PC-3 (cell line): Measurements from ENCODE around the gene DPH5. TPM values are rescaled to one million over a fixed set of nuclear protein-coding genes. Genes with fewer than 3 reads are reported as not detected.

Experiments
- ATAC-seq: fragments of 200-7000 bp; cut with Tn5 transposase; 2 replicates; pipeline ENCODE4 v1.9.1; 2020; ENCODE audit warnings: mild to moderate bottlenecking, moderate library complexity
- BruUV-seq: library from RNA; stranded (reverse); fragments of 400-500 nt; replicated peaks from 2 replicates; lab custom pipeline; 2021; lab: Mats Ljungman, UMichigan
- CTCF ChIA-PET: fragments of 300-600 bp; sonication (Branson Sonifier 250); formaldehyde crosslinking; loops from one replicate; lab custom pipeline; 2022; ENCODE audit warnings: antibody characterized with exemption; lab: Charles Lee
- POLR2A ChIA-PET: fragments of 300-600 bp; sonication (Branson Sonifier 250); formaldehyde crosslinking; loops from one replicate; lab custom pipeline; 2022; ENCODE audit warnings: antibody characterized with exemption; ENCODE audit not compliant: unreplicated experiment; lab: Charles Lee
- DNase-seq: peaks from one replicate; pipeline ENCODE4 v3.0.0-alpha.2; 2015
- H2AFZ ChIP-seq: fragments of 300-600 bp; sonication (generic); 2 replicates; pipeline ENCODE4 v1.6.0; 2016; ENCODE audit warnings: antibody characterized with exemption, low read length
- H3F3A ChIP-seq: fragments of 300-600 bp; sonication (generic); one replicate; pipeline ENCODE4 v1.6.0; 2017; ENCODE audit warnings: antibody characterized with exemption, low read length, control low read depth, mild to moderate bottlenecking; ENCODE audit not compliant: unreplicated experiment
- H3K27ac ChIP-seq: fragments of 300-600 bp; sonication (generic); 2 replicates; pipeline ENCODE4 v1.5.1; 2016; ENCODE audit warnings: mild to moderate bottlenecking, low read length
- H3K27me3 ChIP-seq: fragments of 300-600 bp; sonication (generic); 2 replicates; pipeline ENCODE4 v1.6.1; 2016; ENCODE audit warnings: low read length, mixed read lengths
- H3K36me3 ChIP-seq: fragments of 300-600 bp; sonication (generic); 2 replicates; pipeline ENCODE4 v1.6.1; 2016; ENCODE audit warnings: low read depth, mixed run types, low read length, mixed read lengths
- H3K4me1 ChIP-seq: fragments of 300-600 bp; sonication (generic); 2 replicates; pipeline ENCODE4 v1.5.1; 2016; ENCODE audit warnings: low read length; ENCODE audit not compliant: insufficient read depth
- H3K4me2 ChIP-seq: fragments of 300-600 bp; sonication (generic); 2 replicates; pipeline ENCODE4 v1.6.0; 2016; ENCODE audit warnings: low read length
- H3K4me3 ChIP-seq: fragments of 300-600 bp; sonication (generic); 2 replicates; pipeline ENCODE4 v1.5.1; 2016; ENCODE audit warnings: mild to moderate bottlenecking, low read length, mixed read lengths
- H3K79me2 ChIP-seq: fragments of 300-600 bp; sonication (generic); 2 replicates; pipeline ENCODE4 v1.6.1; 2017; ENCODE audit warnings: low read length, mixed read lengths
- H3K9ac ChIP-seq: fragments of 300-600 bp; sonication (generic); 2 replicates; pipeline ENCODE4 v1.6.0; 2016; ENCODE audit warnings: mild to moderate bottlenecking, low read length
- H3K9me2 ChIP-seq: fragments of 300-600 bp; sonication (generic); replicated peaks from 2 replicates; pipeline ENCODE4 v1.6.1; 2016; ENCODE audit warnings: mixed run types, low read length, mixed read lengths
- H3K9me3 ChIP-seq: fragments of 300-600 bp; sonication (generic); 2 replicates; pipeline ENCODE4 v1.6.1; 2016; ENCODE audit warnings: low read length, mixed read lengths
- H4K20me1 ChIP-seq: fragments of 300-600 bp; sonication (generic); 2 replicates; pipeline ENCODE4 v1.6.1; 2016; ENCODE audit warnings: low read length, mixed read lengths
- EZH2 ChIP-seq: fragments of 300-600 bp; sonication (generic); IDR thresholded peaks from one replicate; pipeline ENCODE4 v1.6.1; 2017; ENCODE audit warnings: antibody characterized with exemption, mild to moderate bottlenecking, low read length; ENCODE audit not compliant: unreplicated experiment
- EZH2phosphoT487 ChIP-seq: fragments of 300-600 bp; sonication (generic); IDR thresholded peaks from 2 replicates; pipeline ENCODE4 v1.6.1; 2018; ENCODE audit warnings: mild to moderate bottlenecking, antibody characterized with exemption, low read length, borderline replicate concordance
- intact Hi-C: fragments of 100-400 bp; cut with micrococcal nuclease; formaldehyde crosslinking; loops from 2 replicates; pipeline ENCODE4 v1.9.0; 2023
- total RNA-seq: library from RNA; depleted of rRNA; stranded (reverse); fragments of >200 nt; gene quantifications from 2 replicates; pipeline ENCODE4 v1.2.3, GENCODE V29; 2014
- TF ChIP-seq, protein P1 (sequence below): fragments of 300-600 bp; sonication (generic); conservative IDR thresholded peaks from 2 replicates; pipeline ENCODE4 v1.5.1; 2017; ENCODE audit warnings: antibody characterized with exemption, low read depth, mild to moderate bottlenecking, low read length

DPH5 gene
- total RNA-seq, 1 experiment from 2014 or later: 24.9 TPM

DNA sequence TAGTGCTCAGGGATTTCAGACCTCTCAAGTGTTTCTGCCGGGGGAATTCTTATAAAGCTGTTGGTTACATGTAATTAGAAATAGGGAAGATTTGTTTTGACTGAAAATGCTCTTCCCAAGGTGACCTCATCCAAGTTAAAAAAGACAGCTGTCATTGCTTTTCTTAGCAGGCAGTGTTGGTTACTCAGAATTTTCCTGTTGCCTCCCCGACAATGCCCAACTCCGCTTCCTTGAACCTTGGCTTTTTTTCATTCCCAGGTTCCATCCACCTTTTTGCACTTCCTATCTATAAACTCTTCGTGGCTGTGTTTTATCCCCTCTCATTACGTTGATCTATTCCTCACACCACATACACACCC is 825 bp upstream of the DPH5 start:
- no TSS peak for BruUV-seq
- TF ChIP-seq EZH2: no peak
- TF ChIP-seq, protein P1, sequence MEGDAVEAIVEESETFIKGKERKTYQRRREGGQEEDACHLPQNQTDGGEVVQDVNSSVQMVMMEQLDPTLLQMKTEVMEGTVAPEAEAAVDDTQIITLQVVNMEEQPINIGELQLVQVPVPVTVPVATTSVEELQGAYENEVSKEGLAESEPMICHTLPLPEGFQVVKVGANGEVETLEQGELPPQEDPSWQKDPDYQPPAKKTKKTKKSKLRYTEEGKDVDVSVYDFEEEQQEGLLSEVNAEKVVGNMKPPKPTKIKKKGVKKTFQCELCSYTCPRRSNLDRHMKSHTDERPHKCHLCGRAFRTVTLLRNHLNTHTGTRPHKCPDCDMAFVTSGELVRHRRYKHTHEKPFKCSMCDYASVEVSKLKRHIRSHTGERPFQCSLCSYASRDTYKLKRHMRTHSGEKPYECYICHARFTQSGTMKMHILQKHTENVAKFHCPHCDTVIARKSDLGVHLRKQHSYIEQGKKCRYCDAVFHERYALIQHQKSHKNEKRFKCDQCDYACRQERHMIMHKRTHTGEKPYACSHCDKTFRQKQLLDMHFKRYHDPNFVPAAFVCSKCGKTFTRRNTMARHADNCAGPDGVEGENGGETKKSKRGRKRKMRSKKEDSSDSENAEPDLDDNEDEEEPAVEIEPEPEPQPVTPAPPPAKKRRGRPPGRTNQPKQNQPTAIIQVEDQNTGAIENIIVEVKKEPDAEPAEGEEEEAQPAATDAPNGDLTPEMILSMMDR: no peak
- no peak for TF ChIP-seq EZH2phosphoT487
- H4K20me1 ChIP-seq: no peaks in the 10 kb centered on the region
- H3K9me2 ChIP-seq: no peaks in the 10 kb centered on the region
- ATAC-seq: no peak
- peaks cover 30% of the 10 kb centered on the region for H3K4me1 ChIP-seq
- 0 out of 2 replicates have a peak, but pooled peaks cover 1% of the 10 kb centered on the region for H3K36me3 ChIP-seq
- peak overlapping the region; percentile 65 for H3K27ac ChIP-seq
- H3K79me2 ChIP-seq: peaks cover 43% of the 10 kb centered on the region
- H3K9ac ChIP-seq: peak overlapping the region; percentile 92
- H3K4me3 ChIP-seq: peak overlapping the region; percentile 80
- H3K9me3 ChIP-seq: no peaks in the 10 kb centered on the region
- peak overlapping the region; percentile 92 for H2AFZ ChIP-seq
- intact Hi-C loops: loop anchor here (5.0 kb wide), 1 partner anchor 104 kb away; no protein-coding TSS in a partner anchor
- no peaks in the 10 kb centered on the region for H3K27me3 ChIP-seq
- DNase-seq: no peak
- POLR2A ChIA-PET: no interaction called here
- CTCF ChIA-PET: no interaction called here
- H3K4me2 ChIP-seq: peak overlapping the region; percentile 94
- no peaks in the 10 kb centered on the region for H3F3A ChIP-seq

- BruUV-seq: TSS peak; percentile 87
- TF ChIP-seq, protein P1: no peak
- no peak for TF ChIP-seq EZH2
- no peak for TF ChIP-seq EZH2phosphoT487
- Histone ChIP-seq H3K36me3 (peaks cover 10% of the 10 kb centered on the region; the same call in 1 of the 2 replicates), H3K27me3 (no peaks in the 10 kb centered on the region), H3K9me2 (no peaks in the 10 kb centered on the region), H2AFZ (peak overlapping the region; percentile 92), H3K4me3 (peak overlapping the region; percentile 80), H3K4me1 (peaks cover 30% of the 10 kb centered on the region), H3F3A (no peaks in the 10 kb centered on the region), H4K20me1 (no peaks in the 10 kb centered on the region), H3K79me2 (peaks cover 43% of the 10 kb centered on the region), H3K9me3 (no peaks in the 10 kb centered on the region), H3K27ac (peak overlapping the region; percentile 65), H3K4me2 (peak overlapping the region; percentile 94), H3K9ac (peak overlapping the region; percentile 92)
- ATAC-seq (peak; percentile 47), DNase-seq (no peak)
- POLR2A ChIA-PET: interaction anchor here (0.5 kb wide), 1 partner anchor 96 kb away, joined by 6 read pairs; no protein-coding TSS in a partner anchor
- CTCF ChIA-PET: no interaction called here
- intact Hi-C loops: loop anchor here (1.0 to 5.0 kb wide), 3 partner anchors 103 to 263 kb away; no protein-coding TSS in a partner anchor
Observed at GRCh38 chr1:101025283-101025656, 314 bp downstream of the DPH5 start.

DNA sequence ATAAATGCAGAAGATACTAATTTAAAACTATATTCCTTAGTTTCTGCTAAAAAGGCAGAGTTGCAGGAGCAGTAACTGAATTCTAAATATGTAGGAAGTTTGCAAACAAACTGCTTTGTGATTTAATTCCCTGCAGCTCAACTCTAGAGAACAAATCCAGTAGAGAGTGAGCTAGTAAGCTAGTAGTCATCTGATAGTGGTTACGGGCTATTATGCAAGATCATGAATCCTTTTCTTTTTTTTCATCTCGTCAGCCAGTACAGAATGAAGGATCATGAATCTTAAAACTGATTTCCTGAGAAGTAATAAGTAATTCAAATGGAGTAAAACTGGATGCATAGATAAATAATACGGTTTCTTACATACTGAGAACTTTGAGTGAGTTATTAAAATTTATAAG is 3.3 kb downstream of the DPH5 start:
- intact Hi-C loops: no loop called here

More for the DNA sequence above, 3.3 kb downstream of the DPH5 start:
- no peaks in the 10 kb centered on the region for H3K9me3 ChIP-seq
- ChIA-PET POLR2A (no interaction called here), CTCF (no interaction called here)
- peaks cover 37% of the 10 kb centered on the region for H3K79me2 ChIP-seq
- H4K20me1 ChIP-seq: no peaks in the 10 kb centered on the region
- peaks cover 12% of the 10 kb centered on the region; the same call in 1 of the 2 replicates for H3K36me3 ChIP-seq
- DNase-seq (peak; percentile 32), ATAC-seq (no peak)
- H3K27me3 ChIP-seq: no peaks in the 10 kb centered on the region
- H3K9me2 ChIP-seq: no peaks in the 10 kb centered on the region
- no peaks in the 10 kb centered on the region for H3F3A ChIP-seq
- H2AFZ ChIP-seq: no peak overlapping the region
- peaks cover 30% of the 10 kb centered on the region for H3K4me1 ChIP-seq
- TF ChIP-seq EZH2phosphoT487: no peak
- TF ChIP-seq EZH2: no peak
- TF ChIP-seq, protein P1: no peak
- peak overlapping the region; percentile 14 for H3K4me2 ChIP-seq
- no peak overlapping the region for H3K27ac ChIP-seq
- H3K9ac ChIP-seq: no peak overlapping the region
- no TSS peak for BruUV-seq
- no peak overlapping the region for H3K4me3 ChIP-seq
